GM12864 (cell line): ENCODE results near the gene TCIRG1.

Experiments
- DNase-seq: peaks from one replicate; pipeline ENCODE4 v3.0.0-alpha.2; 2011; ENCODE audit warnings: low read depth
- H3K4me3 ChIP-seq: 2 replicates; pipeline ENCODE4 v1.5.1; 2011; ENCODE audit warnings: mild to moderate bottlenecking, low read depth, low read length, control low read depth
- CTCF ChIP-seq: IDR thresholded peaks from 2 replicates; pipeline ENCODE4 v1.5.1; 2011; ENCODE audit warnings: low read depth, mild to moderate bottlenecking, moderate library complexity, low read length, control low read depth, inconsistent platforms; ENCODE audit errors: missing control alignments

Gene TCIRG1

GRCh38 chr11:68030318-68031143, 8.3 kb upstream of the TCIRG1 start, which contains the start of gene NDUFS8:
TSS of gene NDUFS8 (plus strand) at chr11:68030681. CDS start at chr11:68032152, 1,471 bp downstream.
- no peak for TF ChIP-seq CTCF
- peak within 1 kb of the TSS; percentile 88 for H3K4me3 ChIP-seq
- DNase-seq, result peak; percentile 98

GRCh38 chr11:68031144-68031464, 7.7 kb upstream of the TCIRG1 start:
- peak overlapping the region; percentile 88 for H3K4me3 ChIP-seq
- no peak for TF ChIP-seq CTCF
- no peak for DNase-seq

- H3K4me3 ChIP-seq, result 0 out of 2 replicates have a peak overlapping the region, but pooled peaks have one; percentile 88
- no peak for DNase-seq
- no peak for TF ChIP-seq CTCF
These were observed 6.8 kb upstream of the TCIRG1 start for GRCh38 chr11:68032003-68032402.

GRCh38 chr11:68032997-68033707, 5.7 kb upstream of the TCIRG1 start:
- no peak for TF ChIP-seq CTCF
- H3K4me3 ChIP-seq, result no peak overlapping the region

GRCh38 chr11:68033708-68034045, 5.1 kb upstream of the TCIRG1 start:
- no peak for TF ChIP-seq CTCF
- no peak for DNase-seq
- no peak overlapping the region for H3K4me3 ChIP-seq

More at GRCh38 chr11:68032997-68033707, 5.7 kb upstream of the TCIRG1 start:
- DNase-seq, result no peak

GRCh38 chr11:68035266-68035876, 3.5 kb upstream of the TCIRG1 start:
- no peak for DNase-seq
- no peak overlapping the region for H3K4me3 ChIP-seq
- TF ChIP-seq CTCF, result no peak
